IMR-90 (cell line): ENCODE results near the gene JAKMIP3. TPM values are rescaled to one million over a fixed set of nuclear protein-coding genes. Genes with fewer than 3 reads are reported as not detected.

Experiments used
- ATAC-seq: fragments of 200-7000 bp; cut with Tn5 transposase; 2 replicates; pipeline ENCODE4 v1.9.1; 2020; ENCODE audit warnings: low read depth, mild to moderate bottlenecking, moderate library complexity
- BruUV-seq: library from RNA; stranded (reverse); fragments of 400-500 nt; replicated peaks from 2 replicates; lab custom pipeline; 2021; lab: Mats Ljungman, UMichigan
- CTCF ChIA-PET: fragments of 300-600 bp; formaldehyde crosslinking; extraction: SDS; loops from one replicate; lab custom pipeline; 2021; ENCODE audit warnings: antibody characterized with exemption; lab: Yijun Ruan, JAX
- POLR2A ChIA-PET: fragments of 300-600 bp; sonication (Branson Sonifier 250); formaldehyde crosslinking; loops from one replicate; lab custom pipeline; 2022; ENCODE audit warnings: antibody characterized with exemption; ENCODE audit not compliant: unreplicated experiment; lab: Charles Lee
- DNase-seq: peaks from one replicate; pipeline ENCODE4 v3.0.0; 2013
- H2AFZ ChIP-seq: replicated peaks from 2 replicates; pipeline ENCODE3; 2013; ENCODE audit warnings: low read length, mild to moderate bottlenecking; ENCODE audit not compliant: poor library complexity
- H2AK5ac ChIP-seq: 2 replicates; pipeline ENCODE4 v1.6.1; 2013; ENCODE audit warnings: low read depth, low read length, inconsistent platforms
- H2AK9ac ChIP-seq: replicated peaks from 2 replicates; pipeline ENCODE3; 2013; ENCODE audit warnings: mild to moderate bottlenecking, low read depth, low read length, moderate library complexity; ENCODE audit not compliant: poor library complexity
- H2BK120ac ChIP-seq: 2 replicates; pipeline ENCODE4 v1.6.1; 2013; ENCODE audit warnings: low read depth, low read length, inconsistent platforms
- H2BK15ac ChIP-seq: 3 replicates; pipeline ENCODE4 v1.6.1; 2013; ENCODE audit warnings: low read depth, low read length, inconsistent platforms
- H2BK20ac ChIP-seq: 2 replicates; pipeline ENCODE4 v1.6.1; 2013; ENCODE audit warnings: low read depth, mild to moderate bottlenecking, inconsistent platforms, low read length, moderate library complexity
- H2BK5ac ChIP-seq: 2 replicates; pipeline ENCODE4 v1.6.1; 2013; ENCODE audit warnings: mild to moderate bottlenecking, low read depth, low read length, inconsistent platforms; ENCODE audit not compliant: poor library complexity, severe bottlenecking
- H3K14ac ChIP-seq: replicated peaks from 2 replicates; pipeline ENCODE4 v1.6.1; 2013; ENCODE audit warnings: low read depth, low read length, inconsistent platforms
- H3K18ac ChIP-seq: 2 replicates; pipeline ENCODE4 v1.6.1; 2013; ENCODE audit warnings: low read depth, low read length, control low read depth
- H3K23ac ChIP-seq: 2 replicates; pipeline ENCODE4 v1.6.1; 2013; ENCODE audit warnings: low read depth, low read length, inconsistent platforms
- H3K27ac ChIP-seq: 2 replicates; pipeline ENCODE4 v1.5.1; 2013; ENCODE audit warnings: mild to moderate bottlenecking, control low read depth, low read length; ENCODE audit not compliant: insufficient read depth
- H3K27me3 ChIP-seq: 2 replicates; pipeline ENCODE4 v1.6.1; 2013; ENCODE audit warnings: low read length; ENCODE audit not compliant: control insufficient read depth, insufficient read depth
- H3K36me3 ChIP-seq: 2 replicates; pipeline ENCODE4 v1.6.1; 2013; ENCODE audit warnings: low read length, mixed read lengths; ENCODE audit not compliant: control insufficient read depth, insufficient read depth
- H3K4ac ChIP-seq: 2 replicates; pipeline ENCODE4 v1.6.1; 2013; ENCODE audit warnings: low read depth, low read length, inconsistent platforms
- H3K4me1 ChIP-seq: 2 replicates; pipeline ENCODE4 v1.6.1; 2013; ENCODE audit warnings: low read length, mixed read lengths; ENCODE audit not compliant: control insufficient read depth, insufficient read depth
- H3K4me2 ChIP-seq: 2 replicates; pipeline ENCODE4 v1.6.1; 2013; ENCODE audit warnings: low read depth, mild to moderate bottlenecking, control low read depth, low read length, moderate library complexity
- H3K4me3 ChIP-seq: 2 replicates; pipeline ENCODE4 v1.5.1; 2013; ENCODE audit warnings: low read depth, mild to moderate bottlenecking, control low read depth, low read length, moderate library complexity; ENCODE audit not compliant: insufficient read depth
- H3K56ac ChIP-seq: 2 replicates; pipeline ENCODE4 v1.6.1; 2013; ENCODE audit warnings: low read length, inconsistent platforms; ENCODE audit not compliant: insufficient read depth; ENCODE audit errors: extremely low read depth
- H3K79me1 ChIP-seq, 2 experiments: 2 replicates each; pipeline ENCODE4 v1.6.1; 2013; ENCODE audit warnings: low read length in 2 of 2, inconsistent platforms in 1 of 2, low read depth in 1 of 2
- H3K9ac ChIP-seq: 2 replicates; pipeline ENCODE4 v1.6.1; 2013; ENCODE audit warnings: low read depth, low read length, control low read depth
- H3K9me1 ChIP-seq: 2 replicates; pipeline ENCODE4 v1.6.1; 2013; ENCODE audit warnings: low read length, inconsistent platforms; ENCODE audit not compliant: insufficient read depth
- H3K9me3 ChIP-seq: 2 replicates; pipeline ENCODE4 v1.6.1; 2013; ENCODE audit warnings: low read length; ENCODE audit not compliant: control insufficient read depth, insufficient read depth
- H4K20me1 ChIP-seq: 2 replicates; pipeline ENCODE4 v1.6.1; 2013; ENCODE audit warnings: low read length, inconsistent platforms; ENCODE audit not compliant: insufficient read depth
- H4K5ac ChIP-seq: 2 replicates; pipeline ENCODE4 v1.6.1; 2013; ENCODE audit warnings: mild to moderate bottlenecking, low read depth, low read length, control low read depth
- H4K8ac ChIP-seq, 2 experiments: 2 replicates each; pipeline ENCODE4 v1.6.1; 2013; ENCODE audit warnings: low read depth in 2 of 2, low read length in 2 of 2, control low read depth in 1 of 2, inconsistent platforms in 1 of 2
- H4K91ac ChIP-seq: 2 replicates; pipeline ENCODE4 v1.6.1; 2013; ENCODE audit warnings: low read depth, low read length, inconsistent platforms; ENCODE audit not compliant: insufficient read depth
- MAFK ChIP-seq: IDR thresholded peaks from 2 replicates; pipeline ENCODE4 v1.6.1; 2012; ENCODE audit warnings: low read depth, low read length, improper control_type of control experiment
- WGBS, 2 experiments: methylation state at CpG; one replicate each; pipeline versions ENCODE4 v1.1.5 to v1.1.7; 2013; ENCODE audit warnings: missing lambda C conversion rate in 2 of 2; ENCODE audit not compliant: insufficient read length in 1 of 2; ENCODE audit errors: extremely low coverage in 2 of 2; 5-methylcytosine and 5-hydroxymethylcytosine counted together
- dilution Hi-C: fragments of 300-500 bp; cut with HindIII; formaldehyde crosslinking; loops from one replicate; pipeline ENCODE4 v1.14.3; 2018; ENCODE audit warnings: low sequenced_read_pairs; ENCODE audit not compliant: unreplicated experiment
- in situ Hi-C: fragments of 300-500 bp; cut with MboI; formaldehyde crosslinking; loops from 3 replicates; pipeline ENCODE4 v1.14.3; 2019; ENCODE audit warnings: low sequenced_read_pairs, inconsistent platforms, mixed read lengths
- intact Hi-C: fragments of 100-400 bp; cut with micrococcal nuclease; formaldehyde crosslinking; loops from 2 replicates; pipeline ENCODE4 v1.10.0; 2022
- polyA plus RNA-seq, 3 experiments: library from polyadenylated mRNA; depleted of rRNA; stranded (reverse); fragments of >200 nt; gene quantifications; 2 replicates each; pipeline ENCODE4 v1.2.3, GENCODE V29; 2012; ENCODE audit warnings: low replicate concordance in 1 of 3
- total RNA-seq: library from RNA; depleted of rRNA; stranded (reverse); fragments of >200 nt; gene quantifications from 2 replicates; pipeline ENCODE4 v1.2.3, GENCODE V29; 2012

Gene JAKMIP3
- total and polyA plus RNA-seq, 2 of the 4 experiments (the other 2 are of a cell fraction): under 0.01 to 0.22 TPM

DNA sequence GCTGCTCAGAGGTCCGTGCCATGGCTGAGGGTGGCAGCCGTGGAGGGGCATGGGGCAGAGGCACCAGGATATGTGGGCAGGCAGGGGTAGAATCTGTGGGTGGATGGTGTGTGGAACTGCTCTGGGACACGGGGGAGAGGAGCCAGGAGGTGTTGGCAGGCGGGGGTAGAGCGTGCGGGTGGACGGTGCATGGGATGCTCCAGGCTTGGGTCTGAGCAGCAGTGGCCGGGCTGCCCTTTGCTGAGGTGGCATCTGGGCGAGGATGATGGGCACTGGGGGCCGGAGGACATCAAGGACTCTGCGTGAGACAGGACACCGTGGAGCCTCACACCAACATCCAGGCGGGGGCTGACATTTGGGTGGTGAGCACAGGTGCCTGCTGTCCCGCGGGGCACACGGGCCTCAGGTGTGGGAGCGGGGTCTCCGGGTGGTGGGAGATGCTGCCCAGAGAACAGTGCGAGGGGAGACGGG, 46.2 kb downstream of the JAKMIP3 start:
- H3K9me1 ChIP-seq: no peaks in the 10 kb centered on the region
- H3K23ac ChIP-seq: no peak overlapping the region
- no peak for DNase-seq
- no peak overlapping the region for H4K5ac ChIP-seq
- WGBS, 2 experiments: 69% methylated on average over 10 of the region's 20 CpGs; no CpG with 5 or more reads in 1 of the 2 experiments
- no peak overlapping the region for H2AK5ac ChIP-seq
- no peak overlapping the region for H2BK5ac ChIP-seq
- no peak overlapping the region for H3K4me3 ChIP-seq
- ChIA-PET CTCF (interaction anchor here (0.5 kb wide), 1 partner anchor 679 kb away, joined by 7 read pairs; no protein-coding TSS in a partner anchor), POLR2A (no interaction called here)
- H3K27ac ChIP-seq: no peak overlapping the region
- H4K20me1 ChIP-seq: no peaks in the 10 kb centered on the region
- no peak overlapping the region for H2AFZ ChIP-seq
- H3K56ac ChIP-seq: no peak overlapping the region
- H4K8ac ChIP-seq: no peak overlapping the region
- H3K27me3 ChIP-seq: peaks cover 12% of the 10 kb centered on the region
- in situ Hi-C loops: no loop called here
- no peak for TF ChIP-seq MAFK
- no peak overlapping the region for H3K4ac ChIP-seq
- no peak overlapping the region for H2BK15ac ChIP-seq
- no peak overlapping the region for H4K91ac ChIP-seq
- no peak overlapping the region for H3K14ac ChIP-seq
- H3K79me1 ChIP-seq: no peaks in the 10 kb centered on the region
- no peaks in the 10 kb centered on the region for H3K4me1 ChIP-seq
- no peaks in the 10 kb centered on the region for H3K36me3 ChIP-seq
- H2BK20ac ChIP-seq: no peak overlapping the region
- dilution Hi-C loops: no loop called here
- no peak overlapping the region for H2BK120ac ChIP-seq
- no peak overlapping the region for H2AK9ac ChIP-seq
- ATAC-seq: no peak
- intact Hi-C loops: no loop called here
- H3K4me2 ChIP-seq: no peak overlapping the region
- H3K9me3 ChIP-seq: no peaks in the 10 kb centered on the region
- BruUV-seq: no TSS peak
- H3K9ac ChIP-seq: no peak overlapping the region
- H3K18ac ChIP-seq: no peak overlapping the region
